Fibroblast of lung (primary cell): ENCODE results near the gene TNKS1BP1. TPM values are rescaled to one million over a fixed set of nuclear protein-coding genes. Genes with fewer than 3 reads are reported as not detected.

Experiments used
- DNase-seq, 2 donors: peaks; one replicate each; pipeline versions ENCODE4 v3.0.0 to v3.0.0-alpha.2; 2010; ENCODE audit warnings: low read depth in 2 of 2
- H2AFZ ChIP-seq: 2 replicates; pipeline ENCODE4 v1.5.1; 2012; ENCODE audit warnings: low read length, control low read depth, inconsistent platforms
- H3K27ac ChIP-seq: 2 replicates; pipeline ENCODE4 v1.5.1; 2011; ENCODE audit warnings: low read length, control low read depth; ENCODE audit not compliant: insufficient read depth
- H3K27me3 ChIP-seq: 2 replicates; pipeline ENCODE4 v1.5.1; 2011; ENCODE audit warnings: mild to moderate bottlenecking, low read length; ENCODE audit not compliant: control insufficient read depth, insufficient read depth
- H3K36me3 ChIP-seq: 2 replicates; pipeline ENCODE4 v1.5.1; 2011; ENCODE audit warnings: low read length; ENCODE audit not compliant: control insufficient read depth, insufficient read depth
- H3K4me1 ChIP-seq: 2 replicates; pipeline ENCODE4 v1.5.1; 2011; ENCODE audit warnings: low read length; ENCODE audit not compliant: control insufficient read depth, insufficient read depth; ENCODE audit errors: extremely low read depth
- H3K4me2 ChIP-seq: 2 replicates; pipeline ENCODE4 v1.5.1; 2011; ENCODE audit warnings: low read length, control low read depth; ENCODE audit not compliant: insufficient read depth; ENCODE audit errors: extremely low read depth
- H3K4me3 ChIP-seq, 4 experiments: fragments of 200-600 bp in 1 of 4; sonication (generic) in 1 of 4; replicated peaks in 1 of 4; 2 replicates each; pipeline ENCODE4 v1.5.1; 2011 to 2016; ENCODE audit warnings: low read length in 4 of 4, low read depth in 3 of 4, mild to moderate bottlenecking in 3 of 4, control low read depth in 2 of 4, inconsistent platforms in 1 of 4, mixed read lengths in 1 of 4; ENCODE audit not compliant: insufficient read depth in 1 of 4; ENCODE audit errors: control extremely low read depth in 1 of 4
- H3K79me2 ChIP-seq: 2 replicates; pipeline ENCODE4 v1.5.1; 2012; ENCODE audit warnings: mild to moderate bottlenecking, low read length, inconsistent platforms; ENCODE audit not compliant: control insufficient read depth, insufficient read depth
- H3K9ac ChIP-seq: 2 replicates; pipeline ENCODE4 v1.5.1; 2011; ENCODE audit warnings: mild to moderate bottlenecking, low read length, control low read depth; ENCODE audit not compliant: insufficient read depth
- H3K9me3 ChIP-seq: 2 replicates; pipeline ENCODE4 v1.5.1; 2012; ENCODE audit warnings: low read depth, low read length; ENCODE audit not compliant: control insufficient read depth, insufficient read depth
- H4K20me1 ChIP-seq: 2 replicates; pipeline ENCODE4 v1.5.1; 2011; ENCODE audit warnings: low read length; ENCODE audit not compliant: control insufficient read depth, insufficient read depth; ENCODE audit errors: extremely low read depth
- EZH2 ChIP-seq: IDR thresholded peaks from 2 replicates; pipeline ENCODE4 v1.5.1; 2012; ENCODE audit warnings: low read length, control low read depth, mild to moderate bottlenecking; ENCODE audit errors: missing control alignments
- polyA minus RNA-seq: library from RNA; depleted of rRNA, polyadenylated mRNA; stranded (reverse); fragments of >200 nt; gene quantifications from 2 replicates; pipeline ENCODE4 v1.2.3, GENCODE V29; 2011; ENCODE audit warnings: low replicate concordance
- polyA plus RNA-seq, 2 donors: library from polyadenylated mRNA; depleted of rRNA in 1 of 2; stranded (reverse) in 1 of 2; unstranded in 1 of 2; fragments of >200 nt; gene quantifications; 2 replicates each; pipeline ENCODE4 v1.2.1, GENCODE V29; 2011 to 2012; ENCODE audit warnings: missing spikeins in 1 of 2
- total RNA-seq: library from RNA; depleted of rRNA; stranded (reverse); fragments of >200 nt; gene quantifications from 2 replicates; pipeline ENCODE4 v1.2.1, GENCODE V29; 2014
- TF ChIP-seq, protein P1 (sequence below), 2 donors: IDR thresholded peaks in 1 of 2; conservative IDR thresholded peaks in 1 of 2; 1 replicate in 1 of 2; 2 replicates in 1 of 2; pipeline ENCODE4 v1.5.1; 2011 to 2012; ENCODE audit warnings: low read length in 2 of 2, control low read depth in 1 of 2, inconsistent platforms in 1 of 2, low read depth in 1 of 2, mild to moderate bottlenecking in 1 of 2

Gene TNKS1BP1, protein sequence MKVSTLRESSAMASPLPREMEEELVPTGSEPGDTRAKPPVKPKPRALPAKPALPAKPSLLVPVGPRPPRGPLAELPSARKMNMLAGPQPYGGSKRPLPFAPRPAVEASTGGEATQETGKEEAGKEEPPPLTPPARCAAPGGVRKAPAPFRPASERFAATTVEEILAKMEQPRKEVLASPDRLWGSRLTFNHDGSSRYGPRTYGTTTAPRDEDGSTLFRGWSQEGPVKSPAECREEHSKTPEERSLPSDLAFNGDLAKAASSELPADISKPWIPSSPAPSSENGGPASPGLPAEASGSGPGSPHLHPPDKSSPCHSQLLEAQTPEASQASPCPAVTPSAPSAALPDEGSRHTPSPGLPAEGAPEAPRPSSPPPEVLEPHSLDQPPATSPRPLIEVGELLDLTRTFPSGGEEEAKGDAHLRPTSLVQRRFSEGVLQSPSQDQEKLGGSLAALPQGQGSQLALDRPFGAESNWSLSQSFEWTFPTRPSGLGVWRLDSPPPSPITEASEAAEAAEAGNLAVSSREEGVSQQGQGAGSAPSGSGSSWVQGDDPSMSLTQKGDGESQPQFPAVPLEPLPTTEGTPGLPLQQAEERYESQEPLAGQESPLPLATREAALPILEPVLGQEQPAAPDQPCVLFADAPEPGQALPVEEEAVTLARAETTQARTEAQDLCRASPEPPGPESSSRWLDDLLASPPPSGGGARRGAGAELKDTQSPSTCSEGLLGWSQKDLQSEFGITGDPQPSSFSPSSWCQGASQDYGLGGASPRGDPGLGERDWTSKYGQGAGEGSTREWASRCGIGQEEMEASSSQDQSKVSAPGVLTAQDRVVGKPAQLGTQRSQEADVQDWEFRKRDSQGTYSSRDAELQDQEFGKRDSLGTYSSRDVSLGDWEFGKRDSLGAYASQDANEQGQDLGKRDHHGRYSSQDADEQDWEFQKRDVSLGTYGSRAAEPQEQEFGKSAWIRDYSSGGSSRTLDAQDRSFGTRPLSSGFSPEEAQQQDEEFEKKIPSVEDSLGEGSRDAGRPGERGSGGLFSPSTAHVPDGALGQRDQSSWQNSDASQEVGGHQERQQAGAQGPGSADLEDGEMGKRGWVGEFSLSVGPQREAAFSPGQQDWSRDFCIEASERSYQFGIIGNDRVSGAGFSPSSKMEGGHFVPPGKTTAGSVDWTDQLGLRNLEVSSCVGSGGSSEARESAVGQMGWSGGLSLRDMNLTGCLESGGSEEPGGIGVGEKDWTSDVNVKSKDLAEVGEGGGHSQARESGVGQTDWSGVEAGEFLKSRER (N-terminal part only)
- 88.3 and 111 TPM in 2 replicates for total RNA-seq
- polyA plus RNA-seq = 70.2 and 70.4 TPM in 2 replicates
- 140 and 176 TPM in 2 replicates for polyA plus RNA-seq (2012)
- polyA minus RNA-seq = 374 and 479 TPM in 2 replicates

DNA sequence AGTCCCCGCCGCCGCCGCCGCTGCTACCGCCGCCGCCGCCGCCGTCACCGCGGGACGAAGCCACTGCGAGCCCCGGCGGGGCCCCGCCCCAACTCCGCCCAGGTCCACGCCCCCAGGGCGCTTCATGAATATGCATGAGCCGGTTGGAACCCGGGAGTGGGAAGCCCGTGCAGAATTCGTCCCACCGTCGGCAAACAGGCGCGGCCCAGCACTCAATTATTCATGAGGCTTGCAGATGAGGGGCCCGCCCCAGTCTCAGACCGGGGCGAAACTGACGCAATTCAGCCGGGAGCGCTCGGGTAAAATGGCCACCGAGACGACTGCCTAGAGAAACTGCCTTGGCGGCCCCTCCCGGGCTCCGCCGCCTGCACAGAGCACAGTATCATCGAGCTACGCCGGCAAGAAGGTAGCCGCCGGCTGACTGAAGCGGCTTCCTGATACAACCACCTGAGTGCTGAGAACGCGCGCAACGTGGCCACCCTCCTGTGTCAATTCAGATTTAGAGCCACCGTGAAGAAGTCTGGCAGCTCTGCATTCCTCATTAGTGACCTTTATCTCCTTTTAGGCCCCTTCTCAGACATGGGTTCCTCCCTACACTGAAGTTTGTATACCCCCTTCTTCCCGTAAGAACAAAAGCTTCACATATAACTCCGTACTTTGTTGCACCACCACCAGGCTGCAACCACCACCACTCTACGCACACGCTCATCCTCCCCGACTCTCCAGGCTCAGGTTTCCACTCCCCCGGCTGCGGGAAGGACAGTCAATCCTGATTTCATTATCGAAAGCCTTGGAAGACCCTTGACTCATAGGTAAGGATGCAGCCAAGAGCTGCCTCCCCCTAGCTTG is at the start of gene TNKS1BP1:
TSS of gene TNKS1BP1 (minus strand) at position 67 of the 849 bp plus-strand sequence. CDS start 3,067 bp downstream, outside the sequence.
- Histone ChIP-seq H3K79me2 (peaks cover 32% of the 10 kb centered on the region), H3K36me3 (peaks cover 9% of the 10 kb centered on the region), H3K4me1 (peaks cover 27% of the 10 kb centered on the region), H3K4me3 (peak within 1 kb of the TSS; percentile 65 to 91 (median 70)), H4K20me1 (no peaks in the 10 kb centered on the region), H3K27me3 (no peaks in the 10 kb centered on the region), H3K27ac (peak within 1 kb of the TSS; percentile 98), H3K9me3 (no peaks in the 10 kb centered on the region), H3K4me2 (peak within 1 kb of the TSS; percentile 93), H3K9ac (peak within 1 kb of the TSS; percentile 86), H2AFZ (peak within 1 kb of the TSS; percentile 77)
- TF ChIP-seq, protein P1, sequence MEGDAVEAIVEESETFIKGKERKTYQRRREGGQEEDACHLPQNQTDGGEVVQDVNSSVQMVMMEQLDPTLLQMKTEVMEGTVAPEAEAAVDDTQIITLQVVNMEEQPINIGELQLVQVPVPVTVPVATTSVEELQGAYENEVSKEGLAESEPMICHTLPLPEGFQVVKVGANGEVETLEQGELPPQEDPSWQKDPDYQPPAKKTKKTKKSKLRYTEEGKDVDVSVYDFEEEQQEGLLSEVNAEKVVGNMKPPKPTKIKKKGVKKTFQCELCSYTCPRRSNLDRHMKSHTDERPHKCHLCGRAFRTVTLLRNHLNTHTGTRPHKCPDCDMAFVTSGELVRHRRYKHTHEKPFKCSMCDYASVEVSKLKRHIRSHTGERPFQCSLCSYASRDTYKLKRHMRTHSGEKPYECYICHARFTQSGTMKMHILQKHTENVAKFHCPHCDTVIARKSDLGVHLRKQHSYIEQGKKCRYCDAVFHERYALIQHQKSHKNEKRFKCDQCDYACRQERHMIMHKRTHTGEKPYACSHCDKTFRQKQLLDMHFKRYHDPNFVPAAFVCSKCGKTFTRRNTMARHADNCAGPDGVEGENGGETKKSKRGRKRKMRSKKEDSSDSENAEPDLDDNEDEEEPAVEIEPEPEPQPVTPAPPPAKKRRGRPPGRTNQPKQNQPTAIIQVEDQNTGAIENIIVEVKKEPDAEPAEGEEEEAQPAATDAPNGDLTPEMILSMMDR (conservative IDR thresholded peaks at IDR 0.05 in 1 of 2, IDR thresholded peaks at IDR 0.05 in 1 of 2; ENCODE audit: low read depth in 1 of 2, low read length in 2 of 2) = no peak
- TF ChIP-seq EZH2 = no peak
- peak; percentile 95 to 98 for DNase-seq

DNA sequence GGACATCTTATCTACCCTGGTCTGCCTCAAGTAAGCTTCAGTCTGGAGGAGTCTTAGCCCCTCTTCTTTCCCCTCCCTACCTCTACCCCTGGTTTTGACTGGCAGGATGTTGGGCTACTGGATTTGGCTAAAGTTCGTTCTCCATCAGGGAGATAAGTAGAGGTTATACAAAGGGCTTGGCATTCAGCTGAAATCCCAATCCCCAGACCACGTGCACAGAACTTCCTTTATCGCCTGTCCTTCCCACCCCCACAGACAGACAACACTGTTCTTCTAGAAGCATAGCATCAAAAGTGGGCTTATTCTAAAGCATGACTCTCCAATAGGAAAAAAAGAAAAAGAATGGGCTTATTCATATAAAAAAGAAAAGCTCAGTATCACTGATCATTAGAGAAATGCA is 48.4 kb upstream of the TNKS1BP1 start:
- H4K20me1 ChIP-seq = no peaks in the 10 kb centered on the region
- no peaks in the 10 kb centered on the region for H3K79me2 ChIP-seq
- TF ChIP-seq, protein P1 (conservative IDR thresholded peaks at IDR 0.05 in 1 of 2, IDR thresholded peaks at IDR 0.05 in 1 of 2; ENCODE audit: low read depth in 1 of 2, low read length in 2 of 2) = no peak
- no peak for TF ChIP-seq EZH2
- no peak overlapping the region for H3K9ac ChIP-seq
- no peaks in the 10 kb centered on the region for H3K4me1 ChIP-seq
- no peak for DNase-seq
- H3K4me3 ChIP-seq = no peak overlapping the region
- H2AFZ ChIP-seq = no peak overlapping the region
- no peaks in the 10 kb centered on the region for H3K9me3 ChIP-seq
- H3K27me3 ChIP-seq = peaks cover 3% of the 10 kb centered on the region
- H3K36me3 ChIP-seq = no peaks in the 10 kb centered on the region
- no peak overlapping the region for H3K27ac ChIP-seq
- no peak overlapping the region for H3K4me2 ChIP-seq
